Stimulated activated CD8-positive, alpha-beta memory T cell treated with anti-CD3 and anti-CD28 coated beads, Interleukin-2, amount 100 ng/mL, for 1 hour (primary cell): ENCODE measurements around the gene MZB1.
"Not testable (repeated sequence)": the region's sequence is repeated elsewhere in the genome, so short reads cannot be mapped to it uniquely, and the experiment has no call there.

Experiments used
- DNase-seq, 2 donors: peaks; one replicate each; pipeline ENCODE4 v3.0.0-alpha.2; 2020; ENCODE audit warnings: low read depth in 2 of 2

The MZB1 gene

DNA sequence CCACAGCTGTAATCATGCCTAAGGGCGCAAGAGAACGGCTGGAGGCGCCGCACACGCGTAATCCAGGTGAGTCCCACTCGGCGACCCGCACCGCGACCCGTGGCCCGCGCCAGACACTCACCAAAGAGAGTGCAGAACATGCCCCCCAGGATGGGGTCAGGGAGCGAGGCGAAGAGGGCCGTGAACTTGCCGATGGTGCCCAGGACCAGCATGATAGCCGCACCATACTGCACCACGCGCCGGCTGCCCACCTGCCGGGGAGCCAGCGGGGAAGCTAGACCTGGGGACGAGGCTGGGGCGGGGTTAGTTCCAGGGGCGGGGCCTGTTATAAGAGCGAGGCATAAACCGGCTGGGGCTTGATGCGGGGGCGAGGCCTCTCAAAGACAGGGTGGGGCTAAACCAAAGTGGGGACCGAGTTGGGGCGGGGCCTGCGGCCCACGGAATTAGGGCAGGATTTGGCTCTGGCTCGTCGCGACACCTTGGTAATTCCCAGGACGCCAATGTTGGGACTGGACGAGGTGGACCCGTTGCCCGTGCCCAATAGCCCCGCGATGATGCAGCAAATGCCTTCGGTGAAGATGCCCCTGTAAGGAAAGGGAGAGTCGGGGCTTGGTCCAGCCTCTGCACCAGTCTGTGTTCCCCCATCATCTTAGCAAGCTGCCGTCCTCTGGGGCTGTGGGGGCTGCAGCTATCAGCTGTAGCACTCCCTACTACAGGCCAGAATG, 11.4 kb downstream of the MZB1 start:
- DNase-seq, result no peak

- no peak for DNase-seq
These were observed 12.5 kb downstream of the MZB1 start for GRCh38 chr5:139377226-139377625.

DNA sequence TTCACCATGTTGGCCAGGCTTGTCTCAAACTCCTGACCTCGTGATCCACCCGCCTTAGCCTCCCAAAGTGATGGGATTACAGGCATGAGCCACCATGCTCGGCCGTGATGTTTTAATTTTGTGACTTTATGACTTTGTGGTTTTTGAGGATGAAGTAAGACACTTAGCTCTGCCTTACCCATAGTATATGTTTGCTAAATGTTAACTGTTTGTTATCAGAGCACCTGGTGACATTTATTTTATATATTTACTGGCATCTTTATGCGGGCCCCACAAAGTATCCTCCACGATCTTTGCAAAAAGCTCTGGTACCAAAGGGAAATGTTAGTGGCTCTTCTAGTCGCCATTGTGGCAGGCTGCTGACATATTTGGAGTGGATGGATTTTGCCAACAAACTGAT, 13.3 kb downstream of the MZB1 start:
- no peak for DNase-seq

GRCh38 chr5:139374909-139375308, 14.8 kb downstream of the MZB1 start:
- no peak for DNase-seq

GRCh38 chr5:139371482-139372435, 18.0 kb downstream of the MZB1 start:
- DNase-seq, result no peak

DNA sequence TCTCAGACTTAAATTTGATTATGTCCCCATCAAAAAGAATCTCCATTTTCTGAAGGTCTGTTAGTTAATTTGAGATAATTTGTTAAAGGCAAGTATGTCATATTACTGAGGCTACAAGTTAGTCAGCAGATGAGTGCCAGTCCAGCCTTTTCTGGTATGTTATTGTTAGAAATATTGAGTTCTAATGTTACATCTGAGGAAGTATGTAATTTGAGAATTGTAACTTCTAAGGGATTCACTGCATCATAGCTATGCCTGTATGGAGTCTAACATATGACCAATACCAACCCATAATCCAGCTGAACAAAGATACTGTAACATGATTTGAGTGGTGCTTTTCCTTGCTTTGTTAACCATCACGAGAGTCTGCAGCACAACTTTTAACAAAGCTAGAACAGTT, 20.5 kb downstream of the MZB1 start:
- no peak for DNase-seq

DNA sequence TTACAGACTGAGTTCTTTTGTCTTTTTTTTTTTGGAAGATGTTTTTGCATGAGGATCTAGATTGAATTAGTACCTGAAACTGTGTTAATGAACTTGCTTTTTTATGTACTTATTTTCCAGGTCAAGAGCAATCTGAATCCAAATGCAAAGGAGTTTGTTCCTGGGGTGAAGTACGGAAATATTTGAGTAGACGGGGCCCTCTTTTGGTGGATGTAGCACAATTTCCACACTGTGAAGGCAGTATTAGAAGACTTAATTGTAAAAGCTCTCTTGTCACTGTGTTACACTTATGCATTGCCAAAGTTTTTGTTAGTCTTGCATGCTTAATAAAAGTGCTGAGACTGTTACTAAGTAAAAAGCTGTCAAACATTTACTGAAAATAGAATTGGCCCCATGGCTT, 21.1 kb downstream of the MZB1 start:
- no peak for DNase-seq

DNA sequence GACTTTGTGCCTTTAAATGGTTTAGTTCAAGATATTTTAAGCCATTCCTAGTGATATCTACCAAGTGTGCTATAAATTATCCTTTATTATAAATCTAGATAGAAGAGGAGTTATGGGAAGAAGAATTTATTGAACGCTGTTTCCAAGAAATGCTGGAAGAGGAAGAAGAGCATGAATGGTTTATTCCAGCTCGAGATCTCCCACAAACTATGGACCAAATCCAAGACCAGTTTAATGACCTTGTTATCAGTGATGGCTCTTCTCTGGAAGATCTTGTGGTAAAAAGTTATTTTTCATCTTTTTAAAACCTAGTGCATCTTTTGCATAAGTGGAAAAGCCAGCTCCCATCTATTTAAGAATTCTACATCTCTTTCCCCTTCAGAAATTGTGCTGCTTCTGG, 25.2 kb downstream of the MZB1 start:
- no peak for DNase-seq

DNA sequence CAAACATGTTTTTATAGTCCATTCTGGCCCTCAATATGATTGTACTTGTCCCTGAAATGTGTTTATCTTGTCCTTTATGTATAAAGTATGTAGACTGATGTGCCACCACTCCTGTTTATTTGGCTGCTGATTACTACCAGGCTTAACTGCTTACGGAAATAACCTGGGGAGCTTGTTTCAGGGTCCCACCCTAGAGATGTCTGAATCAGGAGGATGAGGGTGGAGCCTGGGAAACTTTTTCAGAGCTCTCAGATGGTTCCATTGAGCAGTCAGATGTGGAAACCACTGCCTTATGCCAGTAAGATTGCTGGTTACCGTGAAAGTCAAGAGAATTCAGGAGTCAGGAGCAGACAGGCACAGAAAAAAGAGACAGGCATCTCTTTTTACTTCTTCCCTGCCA, 25.8 kb downstream of the MZB1 start:
- DNase-seq, result no peak

DNA sequence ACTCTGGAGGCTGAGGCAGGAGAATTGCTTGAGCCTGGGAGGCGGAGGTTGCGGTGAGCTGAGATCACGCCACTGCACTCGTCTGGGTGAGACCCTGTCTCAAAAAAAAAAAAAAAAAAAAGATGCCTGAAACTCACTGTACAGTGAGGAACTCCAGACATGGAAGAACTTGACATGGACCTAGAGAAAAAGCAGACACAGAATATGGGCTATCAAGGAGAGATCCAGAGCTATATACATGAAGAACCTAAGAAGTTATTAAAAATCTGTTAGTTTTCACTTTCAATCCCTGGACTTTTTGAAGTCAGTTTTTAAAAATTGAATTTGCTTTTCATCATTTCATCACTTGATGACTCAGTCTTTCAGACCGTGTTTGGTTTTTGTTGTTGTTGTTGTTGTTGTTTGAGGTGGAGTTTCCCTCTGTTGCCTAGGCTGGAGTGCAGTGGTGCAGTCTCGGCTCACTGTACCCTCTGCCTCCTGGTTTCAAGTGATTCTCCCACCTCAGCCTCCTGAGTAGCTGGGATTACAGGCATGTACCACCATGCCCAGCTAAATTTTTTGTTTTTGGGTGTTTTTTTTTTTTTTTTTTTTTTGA, 27.8 kb downstream of the MZB1 start:
- DNase-seq, result no peak

GRCh38 chr5:139360384-139360783, 29.3 kb downstream of the MZB1 start:
- no peak for DNase-seq

DNA sequence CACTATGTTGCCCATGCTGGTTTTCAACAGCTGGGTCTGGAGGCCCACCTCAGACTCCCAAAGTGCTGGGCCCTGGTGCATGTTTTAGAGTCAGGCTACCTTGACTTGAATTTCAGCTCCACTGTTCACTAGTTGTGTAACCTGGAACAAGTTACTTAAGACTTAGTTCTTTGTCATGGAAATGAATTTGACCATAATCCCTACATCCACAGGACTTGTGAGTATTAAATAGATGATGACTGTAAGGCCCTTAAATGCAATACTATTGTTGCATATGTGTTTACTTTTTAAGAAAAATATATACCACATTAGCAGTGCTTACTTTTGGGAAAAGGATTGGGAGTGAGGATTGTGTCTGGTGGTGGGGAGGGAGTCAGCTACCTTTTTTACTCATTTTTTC, 31.6 kb downstream of the MZB1 start:
- no peak for DNase-seq

- not testable (repeated sequence) for DNase-seq
These were observed 33.8 kb downstream of the MZB1 start for GRCh38 chr5:139355900-139356299.

DNA sequence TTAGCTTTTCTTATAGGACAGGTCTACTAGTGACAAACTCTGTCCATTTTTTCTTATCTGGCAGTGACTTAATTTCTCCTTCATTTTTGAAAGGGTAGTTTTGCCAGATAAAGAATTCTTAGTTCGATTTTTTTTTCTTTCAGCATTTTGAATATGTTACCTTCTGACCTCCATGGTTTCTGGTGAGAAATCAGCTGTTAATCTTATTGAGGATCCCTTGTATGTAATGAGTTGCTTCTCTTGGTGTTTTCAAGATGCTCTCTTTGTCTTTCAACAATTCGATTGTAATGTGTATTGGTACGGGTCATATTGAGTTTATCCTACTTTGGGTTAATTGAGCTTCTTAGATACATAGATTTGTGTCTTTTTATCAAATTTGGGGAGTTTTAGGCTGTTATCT, 35.5 kb downstream of the MZB1 start:
- DNase-seq, result no peak

- DNase-seq, result not testable (repeated sequence)
These were observed 41.9 kb downstream of the MZB1 start for GRCh38 chr5:139347863-139348262.

- DNase-seq, result not testable (repeated sequence)
These were observed 44.3 kb downstream of the MZB1 start for GRCh38 chr5:139345442-139345841.

DNA sequence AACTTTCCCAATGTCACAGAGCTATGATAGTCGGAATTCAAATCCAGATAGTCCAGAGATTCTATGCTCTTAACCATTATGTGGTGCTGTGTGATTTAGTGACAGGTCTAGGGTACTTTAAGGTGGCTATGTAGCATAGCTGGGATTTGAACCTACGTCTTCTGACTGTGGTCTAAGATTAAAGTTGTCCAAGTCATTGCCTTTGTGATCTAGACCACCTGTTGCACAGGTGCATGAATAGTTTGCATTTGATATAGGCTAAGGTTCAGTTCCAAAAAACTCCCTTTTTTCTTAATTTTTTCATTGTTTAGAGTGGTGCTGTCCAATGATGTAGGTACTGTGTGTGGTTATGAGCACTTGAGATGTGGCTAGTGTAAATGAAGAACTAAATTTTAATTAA, 45.5 kb downstream of the MZB1 start:
- DNase-seq, result no peak

- no peak for DNase-seq
These were observed 46.2 kb downstream of the MZB1 start for GRCh38 chr5:139343476-139343875.

DNA sequence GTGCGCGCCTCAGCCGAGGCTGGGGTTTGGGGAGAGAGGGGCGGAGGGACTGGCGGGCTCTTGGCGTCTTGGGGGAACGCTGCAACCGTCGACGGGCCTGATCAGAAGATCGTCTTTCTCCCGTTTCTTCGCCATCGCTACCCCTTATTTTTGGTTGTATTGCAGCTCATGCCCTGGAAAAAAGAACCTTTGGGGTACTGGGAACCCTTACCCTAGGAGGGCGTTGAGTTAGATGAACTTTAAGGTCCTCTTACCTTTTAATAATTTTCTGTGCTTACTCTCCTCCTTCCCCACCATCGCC, 47.3 kb downstream of the MZB1 start:
- DNase-seq, result no peak

DNA sequence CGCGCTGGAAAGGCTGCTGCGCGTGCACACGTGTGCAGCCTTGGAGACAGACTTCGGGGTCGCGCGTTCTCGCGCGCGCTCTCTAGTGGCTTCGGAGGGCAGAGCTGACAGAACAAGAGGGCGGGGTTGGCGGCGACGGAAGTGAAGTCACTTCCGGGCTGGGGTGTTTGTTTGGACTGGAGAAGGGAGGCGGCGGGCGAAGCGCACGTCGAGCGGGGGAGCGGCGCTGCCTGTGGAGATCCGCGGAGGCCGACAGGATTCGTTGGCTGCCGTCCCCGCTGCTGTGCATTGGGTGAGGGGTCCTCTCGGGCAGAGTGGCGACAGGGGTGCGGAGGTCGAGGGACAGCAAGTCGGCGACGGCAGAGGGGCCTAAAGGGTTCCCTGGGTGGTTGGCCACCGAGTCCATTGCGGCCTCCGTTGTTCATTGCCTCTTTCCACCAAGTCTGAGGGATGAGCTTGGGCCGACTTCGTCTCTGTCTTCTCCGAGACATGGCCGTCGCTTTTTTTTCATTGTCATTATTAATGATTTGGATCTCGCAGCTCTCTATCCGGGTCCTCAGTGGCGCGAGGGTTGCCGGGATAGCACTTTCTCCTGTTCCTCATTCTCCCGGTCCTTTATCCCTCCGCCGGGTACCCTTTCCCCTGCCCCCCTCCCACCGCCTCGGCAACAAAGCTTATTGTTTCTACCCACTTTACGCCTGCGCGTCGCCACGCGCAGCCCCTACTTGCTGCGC, 47.9 kb downstream of the MZB1 start, which contains the start of gene PAIP2:
Gene PAIP2, plus strand, starts transcription at position 166 of the 734 bp plus-strand sequence. CDS start 21,931 bp downstream, outside the sequence.
- peak; percentile 95 for DNase-seq

- DNase-seq, result no peak
These were observed 48.5 kb downstream of the MZB1 start for GRCh38 chr5:139341187-139341688.

DNA sequence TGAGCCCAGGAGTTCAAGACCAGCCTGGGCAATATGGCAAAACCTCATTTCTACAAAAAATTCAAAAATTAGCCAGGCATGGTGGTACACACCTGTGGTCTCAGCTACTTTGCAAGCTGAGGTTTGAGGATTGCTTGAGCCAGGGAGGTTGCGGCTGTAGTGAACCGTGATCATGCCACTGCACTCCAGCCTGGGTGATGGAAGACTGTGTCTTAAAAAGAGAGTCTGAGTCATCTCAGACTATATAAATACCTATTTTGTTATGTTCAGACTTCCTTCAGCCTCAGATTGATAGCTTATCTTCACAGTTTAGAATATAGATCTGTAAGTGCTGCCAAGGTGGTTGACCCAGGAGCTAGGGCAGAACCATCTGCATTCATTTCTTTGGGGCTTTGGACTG, 49.7 kb downstream of the MZB1 start:
- no peak for DNase-seq
